Heart left ventricle (tissue), 13 donors: ENCODE results near the gene CACNA1C.

Experiments used
- CTCF ChIP-seq, 12 donors: fragments of 200-600 bp; sonication (generic) in 4 of 12; IDR thresholded peaks; one replicate each; pipeline versions ENCODE4 v1.5.0 to v1.8.0; 2018 to 2022; ENCODE audit warnings: antibody characterized with exemption in 12 of 12, mild to moderate bottlenecking in 5 of 12
- POLR2A ChIP-seq, 2 donors: fragments of 450-650 bp; IDR thresholded peaks; one replicate each; pipeline ENCODE4 v1.6.1; 2017; ENCODE audit warnings: antibody characterized with exemption in 2 of 2, mild to moderate bottlenecking in 2 of 2, moderate library complexity in 2 of 2
- donor health status: ischemic (EF 13 %, LVEDD 7.1; RV severe dilation, severe dysfunction).
- donor health status: DM: no; HTN: yes; CAD: no.
- donor health status: DM: no; HTN: no; CAD: no.
- donor health status: ischemic (EF 25% LVEDD 6.9; RV normal size, moderate dysfunction).
- donor health status: ischemic (EF 25% LVEDD 5.7; RV mildly dilated, moderate dysfunction).
- donor health status: ischemic (EF 35%, LVEDD 5.7; RV mildly dilated, moderate dysfunction).
- donor health status: nonischemic (EF 11% LVEDD 7.7; RV severe dilation, severe dysfunction).
- donor health status: DM: yes; HTN: yes; CAD: no.
- donor health status: PGD.
- donor health status: ischemic (EF 29% LVEDD 5.4; RV normal size, mild dysfunction).
- donor health status: nonischemic (EF 23%, LVEDD 6.1; RV moderate dilation, normal function).

GRCh38 chr12:2355198-2355597, 302.4 kb downstream of the CACNA1C start:
- no peak for TF ChIP-seq CTCF (IDR thresholded peaks at IDR 0.05)
- no peak for TF ChIP-seq POLR2A (IDR thresholded peaks at IDR 0.05)
